ENCODE measurements around the gene AGPS. TPM values are rescaled to one million over a fixed set of nuclear protein-coding genes. Genes with fewer than 3 reads are reported as not detected.

AGPS gene
- total RNA-seq, 1 donor from 2014 or later: 26.4 TPM

GRCh38 chr2:177397481-177398289 is 5.1 kb downstream of the AGPS start:
- Histone ChIP-seq H3K9me3 (replicated peaks) (no peaks in the 10 kb centered on the region), H3K36me3 (no peaks in the 10 kb centered on the region), H3K4me1 (peaks cover 91% of the 10 kb centered on the region), H3K4me3 (no peak overlapping the region), H3K27ac (replicated peaks) (peak overlapping the region; percentile 54), H3K27me3 (ENCODE audit: low read depth) (no peaks in the 10 kb centered on the region)
- intact Hi-C loops (cut with micrococcal nuclease): no loop called here
- DNase-seq: no peak
- TF ChIP-seq CTCF (IDR thresholded peaks at IDR 0.05; ENCODE audit: borderline replicate concordance): no peak

GRCh38 chr2:177398290-177398683 is 5.7 kb downstream of the AGPS start:
- Histone ChIP-seq H3K27ac (replicated peaks) (peak overlapping the region; percentile 54), H3K4me3 (no peak overlapping the region), H3K4me1 (peaks cover 90% of the 10 kb centered on the region), H3K9me3 (replicated peaks) (no peaks in the 10 kb centered on the region), H3K36me3 (no peaks in the 10 kb centered on the region), H3K27me3 (ENCODE audit: low read depth) (no peaks in the 10 kb centered on the region)
- no peak for DNase-seq
- intact Hi-C loops (cut with micrococcal nuclease): no loop called here
- TF ChIP-seq CTCF (IDR thresholded peaks at IDR 0.05; ENCODE audit: borderline replicate concordance): no peak

- TF ChIP-seq CTCF (IDR thresholded peaks at IDR 0.05; ENCODE audit: borderline replicate concordance): no peak
- Histone ChIP-seq H3K4me3 (no peak overlapping the region), H3K27ac (replicated peaks) (peak overlapping the region; percentile 54), H3K4me1 (peaks cover 90% of the 10 kb centered on the region), H3K9me3 (replicated peaks) (no peaks in the 10 kb centered on the region), H3K27me3 (ENCODE audit: low read depth) (no peaks in the 10 kb centered on the region), H3K36me3 (no peaks in the 10 kb centered on the region)
- DNase-seq: no peak
- intact Hi-C loops (cut with micrococcal nuclease): no loop called here
Measured at GRCh38 chr2:177398791-177399190, 6.2 kb downstream of the AGPS start.

GRCh38 chr2:177399376-177399775 is 6.8 kb downstream of the AGPS start:
- Histone ChIP-seq H3K9me3 (replicated peaks) (no peaks in the 10 kb centered on the region), H3K36me3 (no peaks in the 10 kb centered on the region), H3K27ac (replicated peaks) (peak overlapping the region; percentile 9), H3K4me1 (peaks cover 90% of the 10 kb centered on the region), H3K4me3 (no peak overlapping the region), H3K27me3 (ENCODE audit: low read depth) (no peaks in the 10 kb centered on the region)
- intact Hi-C loops (cut with micrococcal nuclease): no loop called here
- DNase-seq: no peak
- no peak for TF ChIP-seq CTCF (IDR thresholded peaks at IDR 0.05; ENCODE audit: borderline replicate concordance)

GRCh38 chr2:177400337-177400923 is 7.9 kb downstream of the AGPS start:
- H3K4me1 ChIP-seq: peaks cover 90% of the 10 kb centered on the region
- no peak for DNase-seq
- H3K27ac ChIP-seq (replicated peaks): peak overlapping the region; percentile 32
- H3K9me3 ChIP-seq (replicated peaks): no peaks in the 10 kb centered on the region
- H3K27me3 ChIP-seq (ENCODE audit: low read depth): no peaks in the 10 kb centered on the region
- no peak overlapping the region for H3K4me3 ChIP-seq
- TF ChIP-seq CTCF (IDR thresholded peaks at IDR 0.05; ENCODE audit: borderline replicate concordance): no peak
- no peaks in the 10 kb centered on the region for H3K36me3 ChIP-seq
- intact Hi-C loops (cut with micrococcal nuclease): no loop called here

All from left ventricle myocardium inferior (tissue), 1 donor.